ENCODE results near the gene PLCD4. TPM values are rescaled to one million over a fixed set of nuclear protein-coding genes. Genes with fewer than 3 reads are reported as not detected.

The PLCD4 gene
- polyA plus RNA-seq, 2 of the 4 experiments (the other 2 are of a cell fraction): 1.2 to 2.8 TPM

GRCh38 chr2:218643751-218644310, 36.1 kb downstream of the PLCD4 start:
- DNase-seq (ENCODE audit: low read depth in 1 of 2, low spot score in 1 of 2) (no peak), FAIRE-seq (no peak), ATAC-seq (no peak)
- H3K4me1 ChIP-seq: peaks cover 14% of the 10 kb centered on the region; the same call in 1 of the 3 replicates
- ChIA-PET CTCF (interaction anchor here (1.0 to 2.4 kb wide), 3 partner anchors 12 to 204 kb away, joined by 3 to 6 read pairs (median 4); partner anchors contain the start of genes BCS1L and ZNF142), POLR2A (no interaction called here)
- no peak overlapping the region for H3K27ac ChIP-seq
- no peak overlapping the region for H3K4me2 ChIP-seq
- H3K9me3 ChIP-seq: no peaks in the 10 kb centered on the region
- no peak for TF ChIP-seq HES2 (IDR thresholded peaks at IDR 0.05)
- no peak for TF ChIP-seq PBX3 (IDR thresholded peaks at IDR 0.05)
- no peak for TF ChIP-seq EHF (CRISPR knock-in tag; IDR thresholded peaks at IDR 0.05)
- no peak for TF ChIP-seq CHD2 (IDR thresholded peaks at IDR 0.05; ENCODE audit: low read length, partially characterized antibody)
- TF ChIP-seq ZC3H11A (IDR thresholded peaks at IDR 0.05): no peak
- TF ChIP-seq HOXB13 (CRISPR knock-in tag; IDR thresholded peaks at IDR 0.05; ENCODE audit: low read depth): no peak
- no peak for TF ChIP-seq CBX2 (IDR thresholded peaks at IDR 0.05; ENCODE audit: borderline replicate concordance, low read depth)
- no peak overlapping the region for H3K4me3 ChIP-seq
- WGBS (ENCODE audit: missing lambda C conversion rate): 89% methylated on average over 10 of the region's 10 CpGs

- ATAC-seq: peak in 1 of 2 experiments; percentile 42; a peak in 3 of 6 replicates
- Histone ChIP-seq H3K4me3 (no peak overlapping the region), H3K9me3 (no peaks in the 10 kb centered on the region), H3K4me1 (peaks cover 14% of the 10 kb centered on the region; the same call in 1 of the 3 replicates), H3K27ac (peak overlapping the region; percentile 23 to 57; a peak in 4 of 6 replicates), H3K4me2 (no peak overlapping the region)
- whole genome bisulfite sequencing (ENCODE audit: missing lambda C conversion rate): 90% methylated on average over 11 of the region's 11 CpGs
- DNase-seq (ENCODE audit: low read depth in 1 of 2, low spot score in 1 of 2): no peak
- no peak for FAIRE-seq
- TF ChIP-seq RFX5 (IDR thresholded peaks at IDR 0.05) (no peak), EP300 (IDR thresholded peaks at IDR 0.05) (no peak), JUNB (IDR thresholded peaks at IDR 0.05) (no peak), HEYL (CRISPR knock-in tag; IDR thresholded peaks at IDR 0.05) (no peak), ELK1 (IDR thresholded peaks at IDR 0.05; ENCODE audit: low read depth, low read length) (no peak), JUN (IDR thresholded peaks at IDR 0.05) (no peak), HOXB5 (CRISPR knock-in tag; IDR thresholded peaks at IDR 0.05) (no peak), FOSL2 (IDR thresholded peaks at IDR 0.05) (no peak), FOSL2 (CRISPR knock-in tag; IDR thresholded peaks at IDR 0.05) (no peak), NR3C1 (IDR thresholded peaks at IDR 0.05) (no peak)
- CTCF ChIA-PET: interaction anchor here (0.7 to 7.0 kb wide), 4 partner anchors 13 to 347 kb away, joined by 3 to 76 read pairs (median 10); partner anchors contain the start of genes BCS1L and ZNF142
- POLR2A ChIA-PET: no interaction called here
Observed at GRCh38 chr2:218644721-218645120, 37.0 kb downstream of the PLCD4 start.

GRCh38 chr2:218645126-218645525, 37.4 kb downstream of the PLCD4 start:
- no peaks in the 10 kb centered on the region for H3K9me3 ChIP-seq
- no peak overlapping the region for H3K4me2 ChIP-seq
- no peak overlapping the region for H3K4me3 ChIP-seq
- ATAC-seq: peak in 1 of 2 experiments; percentile 9; a peak in 1 of 6 replicates
- WGBS (ENCODE audit: missing lambda C conversion rate): 43% methylated on average over 1 of the region's 1 CpG
- TF ChIP-seq MAX (IDR thresholded peaks at IDR 0.05) (no peak), CBX8 (IDR thresholded peaks at IDR 0.05) (no peak), PHF8 (IDR thresholded peaks at IDR 0.05; ENCODE audit: borderline replicate concordance, low read depth) (no peak)
- no peak for FAIRE-seq
- CTCF ChIA-PET: interaction anchor here (0.7 to 7.0 kb wide), 3 partner anchors 13 to 347 kb away, joined by 3 to 76 read pairs (median 14); partner anchors contain the start of genes BCS1L and ZNF142
- peaks cover 14% of the 10 kb centered on the region; the same call in 1 of the 3 replicates for H3K4me1 ChIP-seq
- peak overlapping the region; percentile 23 to 57; a peak in 4 of 6 replicates for H3K27ac ChIP-seq
- POLR2A ChIA-PET: no interaction called here
- peak in 1 of 2 experiments; percentile 28 for DNase-seq (ENCODE audit: low read depth in 1 of 2, low spot score in 1 of 2)

All from A549 (cell line).